Adrenal gland (tissue), 5 donors: Measurements from ENCODE around the gene ADAMTS16.

Experiments
- POLR2A ChIP-seq, 2 donors: fragments of 450-650 bp; IDR thresholded peaks; one replicate each; pipeline ENCODE4 v1.6.1; 2017; ENCODE audit warnings: antibody characterized with exemption in 2 of 2, mild to moderate bottlenecking in 2 of 2, moderate library complexity in 1 of 2
- TF ChIP-seq, protein P1 (sequence below), 6 experiments: fragments of 450-650 bp in 4 of 6; fragments of 200-600 bp in 2 of 6; sonication (generic) in 1 of 6; IDR thresholded peaks; 1 replicate in 5 of 6; 2 replicates in 1 of 6; pipeline versions ENCODE4 v1.5.1 to v1.8.0; 2016 to 2021; ENCODE audit warnings: antibody characterized with exemption in 6 of 6, mild to moderate bottlenecking in 2 of 6, moderate library complexity in 1 of 6
- donor health status: DM: no; HTN: no; CAD: no.

DNA sequence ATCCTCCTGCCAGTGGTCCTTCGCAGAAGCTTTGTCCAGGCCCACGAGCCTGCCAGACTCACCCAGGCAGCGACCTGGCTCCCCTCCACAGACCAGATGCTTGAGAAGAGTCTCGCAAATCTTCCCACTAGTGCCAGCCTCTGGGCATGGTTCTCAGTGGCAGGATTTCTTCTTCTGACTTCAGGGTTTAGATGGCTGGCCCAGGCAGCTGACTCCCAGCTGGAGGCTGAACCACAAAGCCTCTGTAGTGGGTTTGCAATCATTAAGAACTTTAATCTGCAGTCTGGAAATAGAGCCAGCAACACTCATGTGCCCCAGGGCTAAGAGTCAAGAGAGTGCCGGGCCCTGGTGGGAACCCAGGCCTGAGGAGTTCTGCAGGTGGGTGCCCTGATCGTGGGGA is 191.7 kb downstream of the ADAMTS16 start:
- TF ChIP-seq, protein P1, sequence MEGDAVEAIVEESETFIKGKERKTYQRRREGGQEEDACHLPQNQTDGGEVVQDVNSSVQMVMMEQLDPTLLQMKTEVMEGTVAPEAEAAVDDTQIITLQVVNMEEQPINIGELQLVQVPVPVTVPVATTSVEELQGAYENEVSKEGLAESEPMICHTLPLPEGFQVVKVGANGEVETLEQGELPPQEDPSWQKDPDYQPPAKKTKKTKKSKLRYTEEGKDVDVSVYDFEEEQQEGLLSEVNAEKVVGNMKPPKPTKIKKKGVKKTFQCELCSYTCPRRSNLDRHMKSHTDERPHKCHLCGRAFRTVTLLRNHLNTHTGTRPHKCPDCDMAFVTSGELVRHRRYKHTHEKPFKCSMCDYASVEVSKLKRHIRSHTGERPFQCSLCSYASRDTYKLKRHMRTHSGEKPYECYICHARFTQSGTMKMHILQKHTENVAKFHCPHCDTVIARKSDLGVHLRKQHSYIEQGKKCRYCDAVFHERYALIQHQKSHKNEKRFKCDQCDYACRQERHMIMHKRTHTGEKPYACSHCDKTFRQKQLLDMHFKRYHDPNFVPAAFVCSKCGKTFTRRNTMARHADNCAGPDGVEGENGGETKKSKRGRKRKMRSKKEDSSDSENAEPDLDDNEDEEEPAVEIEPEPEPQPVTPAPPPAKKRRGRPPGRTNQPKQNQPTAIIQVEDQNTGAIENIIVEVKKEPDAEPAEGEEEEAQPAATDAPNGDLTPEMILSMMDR (IDR thresholded peaks at IDR 0.05) = no peak
- no peak for TF ChIP-seq POLR2A (IDR thresholded peaks at IDR 0.05)
